Trophoblast cell (in vitro differentiated cells and primary cell): ENCODE results near the gene NDUFS5.

Source experiments
- DNase-seq, 2 donors: peaks; one replicate each; pipeline ENCODE4 v3.0.0-alpha.2; 2016
- H2AFZ ChIP-seq: 2 replicates; pipeline ENCODE4 v1.6.1; 2013; ENCODE audit warnings: low read length, moderate library complexity, mild to moderate bottlenecking; ENCODE audit not compliant: insufficient read depth, poor library complexity
- H2AK5ac ChIP-seq: 2 replicates; pipeline ENCODE4 v1.6.1; 2013; ENCODE audit warnings: mild to moderate bottlenecking, low read length
- H2BK120ac ChIP-seq: 2 replicates; pipeline ENCODE4 v1.6.1; 2013; ENCODE audit warnings: low read length, mild to moderate bottlenecking, moderate library complexity; ENCODE audit not compliant: insufficient read depth, poor library complexity
- H2BK12ac ChIP-seq: 2 replicates; pipeline ENCODE4 v1.6.1; 2013; ENCODE audit warnings: mild to moderate bottlenecking, low read length, moderate library complexity
- H2BK5ac ChIP-seq: 2 replicates; pipeline ENCODE4 v1.6.1; 2013; ENCODE audit warnings: low read length, low read depth, moderate library complexity, mild to moderate bottlenecking; ENCODE audit not compliant: poor library complexity
- H3K14ac ChIP-seq: 2 replicates; pipeline ENCODE4 v1.6.1; 2013; ENCODE audit warnings: mild to moderate bottlenecking, low read length
- H3K18ac ChIP-seq: 2 replicates; pipeline ENCODE4 v1.6.1; 2013; ENCODE audit warnings: mild to moderate bottlenecking, low read length
- H3K23ac ChIP-seq: 2 replicates; pipeline ENCODE4 v1.6.1; 2013; ENCODE audit warnings: low read length
- H3K27ac ChIP-seq: 2 replicates; pipeline ENCODE4 v1.5.1; 2013; ENCODE audit warnings: low read depth, mild to moderate bottlenecking, inconsistent platforms, low read length, moderate library complexity
- H3K27me3 ChIP-seq: 2 replicates; pipeline ENCODE4 v1.6.1; 2013; ENCODE audit warnings: inconsistent platforms, mild to moderate bottlenecking, low read length, moderate library complexity; ENCODE audit not compliant: insufficient read depth
- H3K36me3 ChIP-seq, 2 experiments: 1 replicate in 1 of 2; 2 replicates in 1 of 2; pipeline ENCODE4 v1.6.1; 2013; ENCODE audit warnings: low read length in 2 of 2, mild to moderate bottlenecking in 2 of 2, moderate library complexity in 1 of 2; ENCODE audit not compliant: insufficient read depth in 2 of 2, control insufficient read depth in 1 of 2
- H3K4ac ChIP-seq: 2 replicates; pipeline ENCODE4 v1.6.1; 2013; ENCODE audit warnings: low read depth, mild to moderate bottlenecking, low read length, moderate library complexity
- H3K4me1 ChIP-seq, 2 experiments: 1 replicate in 1 of 2; 2 replicates in 1 of 2; pipeline ENCODE4 v1.6.1; 2013; ENCODE audit warnings: low read length in 2 of 2, mild to moderate bottlenecking in 2 of 2, moderate library complexity in 1 of 2; ENCODE audit not compliant: insufficient read depth in 2 of 2, control insufficient read depth in 1 of 2
- H3K4me2 ChIP-seq: 2 replicates; pipeline ENCODE4 v1.6.1; 2013; ENCODE audit warnings: inconsistent platforms, mild to moderate bottlenecking, low read length, moderate library complexity
- H3K4me3 ChIP-seq: 2 replicates; pipeline ENCODE4 v1.5.1; 2013; ENCODE audit warnings: mild to moderate bottlenecking, low read depth, low read length, inconsistent platforms
- H3K79me1 ChIP-seq: one replicate; pipeline ENCODE4 v1.6.1; 2013; ENCODE audit warnings: low read length
- H3K79me2 ChIP-seq: 2 replicates; pipeline ENCODE4 v1.6.1; 2013; ENCODE audit warnings: low read length, mild to moderate bottlenecking; ENCODE audit not compliant: control insufficient read depth, insufficient read depth, poor library complexity
- H3K9ac ChIP-seq: 2 replicates; pipeline ENCODE4 v1.6.1; 2013; ENCODE audit warnings: mild to moderate bottlenecking, low read length
- H3K9me3 ChIP-seq: 2 replicates; pipeline ENCODE4 v1.6.1; 2013; ENCODE audit warnings: low read depth, mild to moderate bottlenecking, control low read depth, inconsistent platforms, low read length; ENCODE audit not compliant: insufficient read depth
- H4K12ac ChIP-seq: 2 replicates; pipeline ENCODE4 v1.6.1; 2013; ENCODE audit warnings: low read depth, mild to moderate bottlenecking, low read length, moderate library complexity
- H4K8ac ChIP-seq: 2 replicates; pipeline ENCODE4 v1.6.1; 2013; ENCODE audit warnings: low read depth, mild to moderate bottlenecking, low read length, moderate library complexity
- H4K91ac ChIP-seq: one replicate; pipeline ENCODE4 v1.6.1; 2013; ENCODE audit warnings: low read depth, mild to moderate bottlenecking, low read length, moderate library complexity
- WGBS: extraction: QIAGEN DNeasy Blood & Tissue Kit; methylation state at CpG from one replicate; pipeline ENCODE4 v1.1.7; 2013; ENCODE audit warnings: missing lambda C conversion rate; ENCODE audit not compliant: insufficient read length, insufficient coverage; ENCODE audit errors: extremely low coverage; 5-methylcytosine and 5-hydroxymethylcytosine counted together

Gene NDUFS5

DNA sequence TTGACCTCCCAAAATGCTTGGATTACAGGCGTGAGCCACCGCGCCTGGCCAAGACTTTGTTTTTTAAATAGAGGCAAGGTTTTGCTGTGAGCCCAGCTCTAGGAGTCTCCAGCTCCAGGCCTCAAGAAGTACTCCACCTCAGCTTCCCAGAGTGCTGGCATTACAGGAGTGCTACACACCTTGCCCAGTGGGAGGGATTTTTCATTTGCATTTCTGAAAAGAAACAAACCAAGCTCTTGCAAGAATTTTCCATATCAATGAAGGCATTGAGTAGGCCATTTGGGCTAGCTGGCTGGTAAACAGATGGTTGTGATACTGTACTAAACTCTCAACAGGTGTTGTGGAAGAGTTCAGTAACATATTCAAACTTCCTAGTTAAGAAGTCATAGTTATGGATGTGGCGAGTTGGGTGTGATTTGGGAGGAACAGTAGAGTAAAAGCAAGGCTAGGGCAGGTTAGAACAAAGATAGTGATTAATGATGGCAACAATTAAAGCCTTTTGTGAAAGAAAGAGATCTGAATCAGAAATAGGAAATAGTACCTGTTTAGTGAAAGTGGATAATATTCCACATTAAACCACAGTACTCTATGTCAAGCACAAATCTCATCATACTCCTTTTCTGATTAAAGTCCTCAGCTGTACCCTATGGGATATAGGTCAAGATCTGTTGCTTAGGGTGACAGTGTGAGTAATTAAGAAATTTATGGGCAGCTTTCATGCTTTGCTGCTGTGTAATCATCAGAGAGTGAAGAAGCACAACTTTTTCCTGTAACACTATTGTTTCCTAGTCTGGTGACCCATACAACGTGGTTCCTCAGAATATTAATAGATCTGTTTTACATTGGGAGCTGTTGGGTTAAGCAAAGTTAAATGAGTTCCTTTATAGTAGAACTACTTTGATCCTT lies 24.4 kb upstream of the NDUFS5 start:
- no peaks in the 10 kb centered on the region for H3K79me1 ChIP-seq
- no peak overlapping the region for H4K8ac ChIP-seq
- H3K4ac ChIP-seq = no peak overlapping the region
- H4K12ac ChIP-seq = no peak overlapping the region
- H3K27me3 ChIP-seq = no peaks in the 10 kb centered on the region
- no peak overlapping the region for H3K18ac ChIP-seq
- DNase-seq = no peak
- no peak overlapping the region for H4K91ac ChIP-seq
- H3K23ac ChIP-seq = no peak overlapping the region
- no peak overlapping the region for H2AK5ac ChIP-seq
- H3K14ac ChIP-seq = no peak overlapping the region
- no peak overlapping the region for H2BK120ac ChIP-seq
- H3K4me3 ChIP-seq = no peak overlapping the region
- no peaks in the 10 kb centered on the region for H3K4me1 ChIP-seq
- H3K27ac ChIP-seq = no peak overlapping the region
- no peak overlapping the region for H3K9ac ChIP-seq
- peaks cover 36 to 61% of the 10 kb centered on the region in 2 experiments for H3K36me3 ChIP-seq
- H2BK12ac ChIP-seq = no peak overlapping the region
- no peak overlapping the region for H2BK5ac ChIP-seq
- H3K4me2 ChIP-seq = no peak overlapping the region
- no peak overlapping the region for H2AFZ ChIP-seq
- H3K79me2 ChIP-seq = no peaks in the 10 kb centered on the region
- WGBS = 100% methylated on average over 1 of the region's 5 CpGs
- no peaks in the 10 kb centered on the region for H3K9me3 ChIP-seq

DNA sequence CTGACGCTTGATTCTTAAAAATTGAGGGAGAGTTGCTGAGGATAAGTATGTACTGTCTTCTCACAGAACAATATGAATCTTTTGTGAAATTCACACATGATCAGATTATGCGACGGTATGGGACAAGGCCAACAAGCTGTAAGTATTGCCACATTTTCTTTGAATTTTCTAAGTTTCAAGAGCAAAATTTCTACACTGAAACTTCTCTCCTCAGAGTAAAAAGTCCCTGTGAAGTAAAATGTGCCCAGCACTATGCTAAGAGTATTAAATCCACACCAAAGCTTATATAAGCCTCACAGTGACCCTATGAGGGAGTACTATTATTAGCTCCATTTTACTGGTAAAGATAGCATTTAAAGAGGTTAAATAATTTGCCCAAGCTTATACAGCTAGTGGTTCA lies 22.9 kb upstream of the NDUFS5 start:
- no peak overlapping the region for H3K9ac ChIP-seq
- peaks cover 38 to 68% of the 10 kb centered on the region in 2 experiments for H3K36me3 ChIP-seq
- H3K4me3 ChIP-seq = no peak overlapping the region
- no peak overlapping the region for H4K91ac ChIP-seq
- WGBS = no CpG with 5 or more reads among the region's 3 CpGs
- no peak overlapping the region for H2AFZ ChIP-seq
- H3K23ac ChIP-seq = no peak overlapping the region
- no peaks in the 10 kb centered on the region for H3K27me3 ChIP-seq
- H3K4ac ChIP-seq = no peak overlapping the region
- no peaks in the 10 kb centered on the region for H3K4me1 ChIP-seq
- H2BK120ac ChIP-seq = no peak overlapping the region
- no peak overlapping the region for H3K18ac ChIP-seq
- H3K4me2 ChIP-seq = no peak overlapping the region
- no peaks in the 10 kb centered on the region for H3K79me2 ChIP-seq
- H2BK12ac ChIP-seq = no peak overlapping the region
- H2BK5ac ChIP-seq = no peak overlapping the region
- no peak overlapping the region for H2AK5ac ChIP-seq
- H3K27ac ChIP-seq = no peak overlapping the region
- no peaks in the 10 kb centered on the region for H3K79me1 ChIP-seq
- no peak overlapping the region for H4K8ac ChIP-seq
- no peak overlapping the region for H3K14ac ChIP-seq
- no peak for DNase-seq
- no peaks in the 10 kb centered on the region for H3K9me3 ChIP-seq
- H4K12ac ChIP-seq = no peak overlapping the region

- no peak overlapping the region for H2AFZ ChIP-seq
- H3K9ac ChIP-seq = no peak overlapping the region
- H3K79me1 ChIP-seq = no peaks in the 10 kb centered on the region
- no peak overlapping the region for H3K4ac ChIP-seq
- no peaks in the 10 kb centered on the region for H3K79me2 ChIP-seq
- H3K23ac ChIP-seq = no peak overlapping the region
- H3K27me3 ChIP-seq = no peaks in the 10 kb centered on the region
- H4K91ac ChIP-seq = no peak overlapping the region
- no peak overlapping the region for H3K4me3 ChIP-seq
- no CpG with 5 or more reads among the region's 2 CpGs for WGBS
- H2BK12ac ChIP-seq = no peak overlapping the region
- no peaks in the 10 kb centered on the region for H3K4me1 ChIP-seq
- no peak overlapping the region for H2BK5ac ChIP-seq
- H4K8ac ChIP-seq = no peak overlapping the region
- H3K9me3 ChIP-seq = no peaks in the 10 kb centered on the region
- H3K14ac ChIP-seq = no peak overlapping the region
- peaks cover 37 to 64% of the 10 kb centered on the region in 2 experiments for H3K36me3 ChIP-seq
- no peak overlapping the region for H3K4me2 ChIP-seq
- H3K27ac ChIP-seq = no peak overlapping the region
- no peak overlapping the region for H4K12ac ChIP-seq
- no peak overlapping the region for H3K18ac ChIP-seq
- DNase-seq = peak in 1 of 2 donors; percentile 42
- H2AK5ac ChIP-seq = no peak overlapping the region
- no peak overlapping the region for H2BK120ac ChIP-seq
These were observed 22.4 kb upstream of the NDUFS5 start for GRCh38 chr1:39003794-39004193.

GRCh38 chr1:39006287-39006686 lies 19.9 kb upstream of the NDUFS5 start:
- H3K4me3 ChIP-seq = no peak overlapping the region
- H2BK120ac ChIP-seq = no peak overlapping the region
- no peaks in the 10 kb centered on the region for H3K27me3 ChIP-seq
- DNase-seq = no peak
- no peak overlapping the region for H3K14ac ChIP-seq
- no peaks in the 10 kb centered on the region for H3K79me2 ChIP-seq
- H2AFZ ChIP-seq = no peak overlapping the region
- no peaks in the 10 kb centered on the region for H3K9me3 ChIP-seq
- H3K4me1 ChIP-seq = no peaks in the 10 kb centered on the region
- H4K8ac ChIP-seq = no peak overlapping the region
- peaks cover 36 to 53% of the 10 kb centered on the region in 2 experiments for H3K36me3 ChIP-seq
- H2AK5ac ChIP-seq = no peak overlapping the region
- H3K27ac ChIP-seq = no peak overlapping the region
- H4K91ac ChIP-seq = no peak overlapping the region
- no CpG with 5 or more reads among the region's 2 CpGs for WGBS
- no peaks in the 10 kb centered on the region for H3K79me1 ChIP-seq
- no peak overlapping the region for H2BK12ac ChIP-seq
- H3K18ac ChIP-seq = no peak overlapping the region
- H4K12ac ChIP-seq = no peak overlapping the region
- no peak overlapping the region for H3K23ac ChIP-seq
- no peak overlapping the region for H3K4me2 ChIP-seq
- no peak overlapping the region for H3K9ac ChIP-seq
- no peak overlapping the region for H2BK5ac ChIP-seq
- no peak overlapping the region for H3K4ac ChIP-seq
